Neural progenitor cell (in vitro differentiated cells): ENCODE results near the gene SPARCL1. TPM values are rescaled to one million over a fixed set of nuclear protein-coding genes. Genes with fewer than 3 reads are reported as not detected.
A peak's percentile ranks its signal among the peaks of the same experiment; 100 is the strongest.

Source experiments
- DNase-seq: peaks from one replicate; pipeline ENCODE4 v3.0.0-alpha.2; 2016; ENCODE audit warnings: low spot score
- H2AFZ ChIP-seq: fragments of 200-600 bp; sonication (generic); replicated peaks from 2 replicates; pipeline ENCODE4 v1.6.1; 2016; ENCODE audit warnings: antibody characterized with exemption
- H3F3A ChIP-seq: fragments of 200-600 bp; sonication (generic); 2 replicates; pipeline ENCODE4 v1.6.1; 2016; ENCODE audit warnings: antibody characterized with exemption, low read depth
- H3K27ac ChIP-seq: fragments of 200-600 bp; sonication (generic); 2 replicates; pipeline ENCODE4 v1.5.1; 2016; ENCODE audit warnings: mild to moderate bottlenecking
- H3K27me3 ChIP-seq: fragments of 200-600 bp; sonication (generic); 2 replicates; pipeline ENCODE4 v1.6.1; 2016; ENCODE audit warnings: mild to moderate bottlenecking, moderate library complexity
- H3K36me3 ChIP-seq: fragments of 200-600 bp; sonication (generic); 2 replicates; pipeline ENCODE4 v1.5.1; 2016
- H3K4me1 ChIP-seq: fragments of 200-600 bp; sonication (generic); 2 replicates; pipeline ENCODE4 v1.6.1; 2016; ENCODE audit warnings: mixed run types
- H3K4me2 ChIP-seq: fragments of 200-600 bp; sonication (generic); 2 replicates; pipeline ENCODE4 v1.6.1; 2016
- H3K4me3 ChIP-seq: fragments of 200-600 bp; sonication (generic); 2 replicates; pipeline ENCODE4 v1.5.1; 2016
- H3K79me2 ChIP-seq: fragments of 200-600 bp; sonication (generic); 2 replicates; pipeline ENCODE4 v1.6.1; 2016; ENCODE audit warnings: low read depth
- H3K9ac ChIP-seq: fragments of 200-600 bp; sonication (generic); 2 replicates; pipeline ENCODE4 v1.6.1; 2016
- H3K9me3 ChIP-seq: fragments of 200-600 bp; sonication (generic); 2 replicates; pipeline ENCODE4 v1.5.1; 2016; ENCODE audit warnings: low read depth
- H4K20me1 ChIP-seq: fragments of 200-600 bp; sonication (generic); 2 replicates; pipeline ENCODE4 v1.6.1; 2016; ENCODE audit warnings: low read depth
- H3K27ac Mint-ChIP-seq: 3 replicates; pipeline ENCODE4 v1.8.0; 2021; ENCODE audit warnings: mixed read lengths
- H3K27me3 Mint-ChIP-seq: 2 replicates; pipeline ENCODE4 v1.8.0; 2022; ENCODE audit warnings: low read depth, mild to moderate bottlenecking, inconsistent platforms, moderate library complexity, mixed read lengths; ENCODE audit not compliant: insufficient read depth
- H3K36me3 Mint-ChIP-seq: 3 replicates; pipeline ENCODE4 v1.8.0; 2021; ENCODE audit warnings: mixed read lengths
- H3K4me1 Mint-ChIP-seq: 3 replicates; pipeline ENCODE4 v1.8.0; 2021; ENCODE audit warnings: mixed read lengths
- H3K4me3 Mint-ChIP-seq: 3 replicates; pipeline ENCODE4 v1.8.0; 2021; ENCODE audit warnings: mild to moderate bottlenecking, moderate library complexity, mixed read lengths
- H3K9me3 Mint-ChIP-seq: 3 replicates; pipeline ENCODE4 v1.8.0; 2020; ENCODE audit warnings: mixed read lengths
- EZH2 ChIP-seq: fragments of 200-600 bp; sonication (generic); IDR thresholded peaks from 2 replicates; pipeline ENCODE4 v1.6.1; 2017; ENCODE audit warnings: antibody characterized with exemption, mild to moderate bottlenecking, moderate library complexity
- EZH2phosphoT487 ChIP-seq: fragments of 200-600 bp; sonication (generic); IDR thresholded peaks from 2 replicates; pipeline ENCODE4 v1.6.1; 2017; ENCODE audit warnings: antibody characterized with exemption
- total RNA-seq: library from RNA; depleted of rRNA; stranded (reverse); fragments of >200 nt; gene quantifications from 2 replicates; pipeline ENCODE4 v1.2.3, GENCODE V29; 2015; ENCODE audit warnings: low replicate concordance
- TF ChIP-seq, protein P1 (sequence below): fragments of 200-600 bp; sonication (generic); IDR thresholded peaks from 2 replicates; pipeline ENCODE4 v1.5.1; 2017; ENCODE audit warnings: antibody characterized with exemption, mild to moderate bottlenecking

SPARCL1 gene
- total RNA-seq, 1 donor from 2014 or later: not detected

GRCh38 chr4:87541956-87542709 lies 13.0 kb upstream of the SPARCL1 start:
- TF ChIP-seq EZH2: no peak
- TF ChIP-seq, protein P1, sequence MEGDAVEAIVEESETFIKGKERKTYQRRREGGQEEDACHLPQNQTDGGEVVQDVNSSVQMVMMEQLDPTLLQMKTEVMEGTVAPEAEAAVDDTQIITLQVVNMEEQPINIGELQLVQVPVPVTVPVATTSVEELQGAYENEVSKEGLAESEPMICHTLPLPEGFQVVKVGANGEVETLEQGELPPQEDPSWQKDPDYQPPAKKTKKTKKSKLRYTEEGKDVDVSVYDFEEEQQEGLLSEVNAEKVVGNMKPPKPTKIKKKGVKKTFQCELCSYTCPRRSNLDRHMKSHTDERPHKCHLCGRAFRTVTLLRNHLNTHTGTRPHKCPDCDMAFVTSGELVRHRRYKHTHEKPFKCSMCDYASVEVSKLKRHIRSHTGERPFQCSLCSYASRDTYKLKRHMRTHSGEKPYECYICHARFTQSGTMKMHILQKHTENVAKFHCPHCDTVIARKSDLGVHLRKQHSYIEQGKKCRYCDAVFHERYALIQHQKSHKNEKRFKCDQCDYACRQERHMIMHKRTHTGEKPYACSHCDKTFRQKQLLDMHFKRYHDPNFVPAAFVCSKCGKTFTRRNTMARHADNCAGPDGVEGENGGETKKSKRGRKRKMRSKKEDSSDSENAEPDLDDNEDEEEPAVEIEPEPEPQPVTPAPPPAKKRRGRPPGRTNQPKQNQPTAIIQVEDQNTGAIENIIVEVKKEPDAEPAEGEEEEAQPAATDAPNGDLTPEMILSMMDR: no peak
- TF ChIP-seq EZH2phosphoT487: no peak
- no peak for DNase-seq
- peaks cover 2% of the 10 kb centered on the region for H3K27me3 Mint-ChIP-seq
- Histone ChIP-seq H3K4me3 (no peak overlapping the region), H3F3A (no peaks in the 10 kb centered on the region), H4K20me1 (no peaks in the 10 kb centered on the region), H3K27ac (no peak overlapping the region), H3K79me2 (no peaks in the 10 kb centered on the region), H3K27me3 (no peaks in the 10 kb centered on the region), H3K36me3 (no peaks in the 10 kb centered on the region), H2AFZ (peak overlapping the region; percentile 63), H3K4me2 (no peak overlapping the region), H3K9ac (no peak overlapping the region), H3K9me3 (no peaks in the 10 kb centered on the region), H3K4me1 (peaks cover 3% of the 10 kb centered on the region)
- no peak overlapping the region for H3K4me3 Mint-ChIP-seq
- no peak overlapping the region for H3K27ac Mint-ChIP-seq
- H3K9me3 Mint-ChIP-seq: peaks cover 5% of the 10 kb centered on the region
- H3K4me1 Mint-ChIP-seq: peaks cover 12% of the 10 kb centered on the region
- no peaks in the 10 kb centered on the region for H3K36me3 Mint-ChIP-seq

DNA sequence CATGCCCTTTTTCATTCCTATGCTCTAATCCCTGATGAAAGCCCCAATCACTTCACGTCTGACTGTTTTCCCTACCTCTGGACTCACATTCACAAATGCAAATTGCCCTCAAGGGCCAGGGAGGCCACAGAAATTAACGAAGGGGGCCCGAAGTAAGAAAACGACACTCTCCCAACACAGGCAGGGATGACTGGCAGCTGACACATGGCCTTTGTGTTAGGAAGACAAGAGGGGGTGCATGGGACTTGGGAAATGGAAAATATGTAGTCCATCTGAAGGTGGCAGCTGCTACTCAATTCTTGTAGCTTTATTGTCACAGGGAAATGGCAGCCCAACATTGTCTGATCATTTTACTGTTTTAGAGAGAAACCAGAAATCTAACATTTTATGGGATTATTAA lies 12.3 kb upstream of the SPARCL1 start:
- H2AFZ ChIP-seq: peak overlapping the region; percentile 63
- no peaks in the 10 kb centered on the region for H3K36me3 ChIP-seq
- H3K9me3 ChIP-seq: no peaks in the 10 kb centered on the region
- no peak overlapping the region for H3K9ac ChIP-seq
- no peak overlapping the region for H3K4me3 Mint-ChIP-seq
- H4K20me1 ChIP-seq: no peaks in the 10 kb centered on the region
- H3K27ac Mint-ChIP-seq: no peak overlapping the region
- H3K9me3 Mint-ChIP-seq: peaks cover 8% of the 10 kb centered on the region
- H3F3A ChIP-seq: no peaks in the 10 kb centered on the region
- no peaks in the 10 kb centered on the region for H3K79me2 ChIP-seq
- no peaks in the 10 kb centered on the region for H3K36me3 Mint-ChIP-seq
- H3K4me2 ChIP-seq: no peak overlapping the region
- no peaks in the 10 kb centered on the region for H3K27me3 ChIP-seq
- peaks cover 2% of the 10 kb centered on the region for H3K27me3 Mint-ChIP-seq
- no peak overlapping the region for H3K4me3 ChIP-seq
- DNase-seq: no peak
- H3K4me1 Mint-ChIP-seq: peaks cover 12% of the 10 kb centered on the region
- peaks cover 3% of the 10 kb centered on the region for H3K4me1 ChIP-seq
- H3K27ac ChIP-seq: no peak overlapping the region
- no peak for TF ChIP-seq EZH2phosphoT487
- TF ChIP-seq EZH2: no peak
- TF ChIP-seq, protein P1: no peak

GRCh38 chr4:87540146-87541058 lies 11.2 kb upstream of the SPARCL1 start:
- Mint-ChIP-seq H3K27me3 (no peaks in the 10 kb centered on the region), H3K27ac (no peak overlapping the region), H3K4me3 (no peak overlapping the region), H3K9me3 (peaks cover 11% of the 10 kb centered on the region), H3K36me3 (no peaks in the 10 kb centered on the region), H3K4me1 (peaks cover 12% of the 10 kb centered on the region)
- Histone ChIP-seq H3K27me3 (no peaks in the 10 kb centered on the region), H3K4me1 (peaks cover 3% of the 10 kb centered on the region), H3K9me3 (no peaks in the 10 kb centered on the region), H3K4me2 (no peak overlapping the region), H3F3A (no peaks in the 10 kb centered on the region), H3K79me2 (no peaks in the 10 kb centered on the region), H3K4me3 (no peak overlapping the region), H3K9ac (no peak overlapping the region), H3K36me3 (no peaks in the 10 kb centered on the region), H3K27ac (no peak overlapping the region), H2AFZ (no peak overlapping the region), H4K20me1 (no peaks in the 10 kb centered on the region)
- DNase-seq: no peak
- TF ChIP-seq, protein P1: no peak
- no peak for TF ChIP-seq EZH2
- TF ChIP-seq EZH2phosphoT487: no peak
